ENCODE results near the gene JUP.

The JUP gene

DNA sequence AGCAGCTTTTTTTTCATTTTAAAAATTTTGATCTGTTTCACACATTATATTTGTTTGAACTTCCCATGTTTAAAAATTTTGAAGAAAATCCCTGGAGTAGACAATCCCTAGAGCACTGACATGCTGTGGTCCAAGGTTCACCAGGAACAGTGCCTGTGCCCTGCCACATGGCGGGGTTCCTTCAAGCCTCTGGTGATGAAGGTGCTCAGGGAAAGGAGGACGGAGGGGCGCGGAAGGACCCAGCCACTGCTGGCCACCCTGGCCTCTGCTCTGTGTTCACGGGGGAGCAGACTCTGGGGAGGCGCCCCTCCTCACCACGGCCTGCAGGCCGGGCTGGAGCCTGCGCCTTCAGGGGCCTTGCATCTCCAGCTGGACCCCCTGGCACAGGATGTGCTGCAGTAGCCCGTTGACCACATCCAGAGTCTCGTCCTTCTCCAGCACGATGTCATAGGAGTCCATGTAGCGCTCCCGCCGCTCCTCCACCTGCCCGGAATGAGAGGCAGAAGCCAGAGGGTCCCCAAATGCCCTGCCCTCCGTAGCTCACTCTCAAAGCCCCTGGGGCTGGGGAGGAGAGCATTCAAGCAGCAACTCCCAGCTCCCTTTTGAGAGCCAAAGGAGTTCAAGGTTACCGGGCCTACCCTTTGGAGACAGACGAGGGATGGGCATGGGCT lies 38.8 kb upstream of the JUP start:
- TF ChIP-seq RAD21 (IDR thresholded peaks at IDR 0.05; ENCODE audit: low read depth): no peak
- no peak for TF ChIP-seq EGR1 (IDR thresholded peaks at IDR 0.05)
- TF ChIP-seq FOXM1 (IDR thresholded peaks at IDR 0.05; ENCODE audit: borderline replicate concordance, low read depth): no peak
- no peak for TF ChIP-seq TEAD4 (IDR thresholded peaks at IDR 0.05)

GRCh38 chr17:41824086-41824485 lies 37.6 kb upstream of the JUP start:
- TF ChIP-seq ZBTB7A (IDR thresholded peaks at IDR 0.05; ENCODE audit: low read depth) (no peak), TAF1 (IDR thresholded peaks at IDR 0.05; ENCODE audit: low read depth) (no peak), FOXM1 (IDR thresholded peaks at IDR 0.05; ENCODE audit: borderline replicate concordance, low read depth) (no peak), TCF12 (IDR thresholded peaks at IDR 0.05; ENCODE audit: low read depth) (no peak), CREB1 (IDR thresholded peaks at IDR 0.05; ENCODE audit: low read depth) (no peak), CEBPB (IDR thresholded peaks at IDR 0.05) (no peak), USF1 (IDR thresholded peaks at IDR 0.05) (no peak), YY1 (IDR thresholded peaks at IDR 0.05; ENCODE audit: low read depth) (no peak), EGR1 (IDR thresholded peaks at IDR 0.05) (no peak), RAD21 (IDR thresholded peaks at IDR 0.05; ENCODE audit: low read depth) (no peak), EP300 (IDR thresholded peaks at IDR 0.05; ENCODE audit: borderline replicate concordance) (no peak)
- TF ChIP-seq, protein P1, sequence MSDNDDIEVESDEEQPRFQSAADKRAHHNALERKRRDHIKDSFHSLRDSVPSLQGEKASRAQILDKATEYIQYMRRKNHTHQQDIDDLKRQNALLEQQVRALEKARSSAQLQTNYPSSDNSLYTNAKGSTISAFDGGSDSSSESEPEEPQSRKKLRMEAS (IDR thresholded peaks at IDR 0.05): no peak

DNA sequence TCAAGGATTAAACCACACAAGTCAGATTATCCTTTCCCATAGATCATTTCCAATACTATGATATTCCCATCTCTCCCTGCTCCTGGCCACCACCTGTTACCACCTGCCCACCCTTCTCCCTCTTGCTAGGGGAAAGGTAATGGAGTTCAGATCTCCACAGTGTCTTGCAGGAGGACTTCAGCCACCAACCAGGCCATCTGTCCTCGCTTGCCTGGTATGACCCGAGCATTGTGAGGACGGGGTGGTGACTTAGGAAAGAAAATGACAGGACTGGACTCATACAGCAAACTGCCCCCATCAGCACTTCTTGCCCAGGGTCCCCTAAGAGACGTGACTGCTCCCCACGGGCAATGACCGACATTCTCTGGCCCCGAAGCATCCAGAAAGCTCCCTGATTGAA lies 37.1 kb upstream of the JUP start:
- no peak for TF ChIP-seq CEBPB (IDR thresholded peaks at IDR 0.05)
- TF ChIP-seq ZBTB7A (IDR thresholded peaks at IDR 0.05; ENCODE audit: low read depth): no peak
- TF ChIP-seq, protein P2, sequence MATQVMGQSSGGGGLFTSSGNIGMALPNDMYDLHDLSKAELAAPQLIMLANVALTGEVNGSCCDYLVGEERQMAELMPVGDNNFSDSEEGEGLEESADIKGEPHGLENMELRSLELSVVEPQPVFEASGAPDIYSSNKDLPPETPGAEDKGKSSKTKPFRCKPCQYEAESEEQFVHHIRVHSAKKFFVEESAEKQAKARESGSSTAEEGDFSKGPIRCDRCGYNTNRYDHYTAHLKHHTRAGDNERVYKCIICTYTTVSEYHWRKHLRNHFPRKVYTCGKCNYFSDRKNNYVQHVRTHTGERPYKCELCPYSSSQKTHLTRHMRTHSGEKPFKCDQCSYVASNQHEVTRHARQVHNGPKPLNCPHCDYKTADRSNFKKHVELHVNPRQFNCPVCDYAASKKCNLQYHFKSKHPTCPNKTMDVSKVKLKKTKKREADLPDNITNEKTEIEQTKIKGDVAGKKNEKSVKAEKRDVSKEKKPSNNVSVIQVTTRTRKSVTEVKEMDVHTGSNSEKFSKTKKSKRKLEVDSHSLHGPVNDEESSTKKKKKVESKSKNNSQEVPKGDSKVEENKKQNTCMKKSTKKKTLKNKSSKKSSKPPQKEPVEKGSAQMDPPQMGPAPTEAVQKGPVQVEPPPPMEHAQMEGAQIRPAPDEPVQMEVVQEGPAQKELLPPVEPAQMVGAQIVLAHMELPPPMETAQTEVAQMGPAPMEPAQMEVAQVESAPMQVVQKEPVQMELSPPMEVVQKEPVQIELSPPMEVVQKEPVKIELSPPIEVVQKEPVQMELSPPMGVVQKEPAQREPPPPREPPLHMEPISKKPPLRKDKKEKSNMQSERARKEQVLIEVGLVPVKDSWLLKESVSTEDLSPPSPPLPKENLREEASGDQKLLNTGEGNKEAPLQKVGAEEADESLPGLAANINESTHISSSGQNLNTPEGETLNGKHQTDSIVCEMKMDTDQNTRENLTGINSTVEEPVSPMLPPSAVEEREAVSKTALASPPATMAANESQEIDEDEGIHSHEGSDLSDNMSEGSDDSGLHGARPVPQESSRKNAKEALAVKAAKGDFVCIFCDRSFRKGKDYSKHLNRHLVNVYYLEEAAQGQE (IDR thresholded peaks at IDR 0.05; ENCODE audit: low read depth): no peak
- TF ChIP-seq TAF1 (IDR thresholded peaks at IDR 0.05; ENCODE audit: low read depth): no peak
- no peak for TF ChIP-seq YY1 (IDR thresholded peaks at IDR 0.05; ENCODE audit: low read depth)

GRCh38 chr17:41823141-41823524 lies 36.6 kb upstream of the JUP start:
- TF ChIP-seq TCF12 (IDR thresholded peaks at IDR 0.05; ENCODE audit: low read depth): no peak
- TF ChIP-seq CREB1 (IDR thresholded peaks at IDR 0.05; ENCODE audit: low read depth): no peak
- no peak for TF ChIP-seq ZBTB7A (IDR thresholded peaks at IDR 0.05; ENCODE audit: low read depth)

- TF ChIP-seq ZBTB7A (IDR thresholded peaks at IDR 0.05; ENCODE audit: low read depth): no peak
- TF ChIP-seq, protein P1 (IDR thresholded peaks at IDR 0.05): no peak
- no peak for TF ChIP-seq CEBPB (IDR thresholded peaks at IDR 0.05)
- TF ChIP-seq USF1 (IDR thresholded peaks at IDR 0.05): no peak
These were observed 36.0 kb upstream of the JUP start for GRCh38 chr17:41822216-41823140.

- TF ChIP-seq YY1 (IDR thresholded peaks at IDR 0.05; ENCODE audit: low read depth): no peak
- TF ChIP-seq FOXM1 (IDR thresholded peaks at IDR 0.05; ENCODE audit: borderline replicate concordance, low read depth): no peak
- TF ChIP-seq RAD21 (IDR thresholded peaks at IDR 0.05; ENCODE audit: low read depth): no peak
- TF ChIP-seq TEAD4 (IDR thresholded peaks at IDR 0.05): no peak
These were observed 35.3 kb upstream of the JUP start for GRCh38 chr17:41821776-41822175.

GRCh38 chr17:41818024-41818423 lies 31.5 kb upstream of the JUP start:
- TF ChIP-seq TEAD4 (IDR thresholded peaks at IDR 0.05) (no peak), YY1 (IDR thresholded peaks at IDR 0.05; ENCODE audit: low read depth) (no peak), ZBTB7A (IDR thresholded peaks at IDR 0.05; ENCODE audit: low read depth) (no peak), FOXM1 (IDR thresholded peaks at IDR 0.05; ENCODE audit: borderline replicate concordance, low read depth) (no peak), USF1 (IDR thresholded peaks at IDR 0.05) (no peak), TCF12 (IDR thresholded peaks at IDR 0.05; ENCODE audit: low read depth) (no peak), EGR1 (IDR thresholded peaks at IDR 0.05) (no peak), RAD21 (IDR thresholded peaks at IDR 0.05; ENCODE audit: low read depth) (no peak), EP300 (IDR thresholded peaks at IDR 0.05; ENCODE audit: borderline replicate concordance) (no peak), NFIC (IDR thresholded peaks at IDR 0.05) (no peak)
- TF ChIP-seq, protein P1 (IDR thresholded peaks at IDR 0.05): no peak
